Middle frontal gyrus (tissue), 1 donor: ENCODE results near the gene IPO5.

Experiments used
- DNase-seq: peaks from one replicate; pipeline ENCODE4 v3.0.0-alpha.2; 2015; ENCODE audit warnings: low spot score; ENCODE audit errors: extremely low spot score

IPO5 gene

GRCh38 chr13:98055623-98056022 is 102.1 kb downstream of the IPO5 start:
- no peak for DNase-seq

DNA sequence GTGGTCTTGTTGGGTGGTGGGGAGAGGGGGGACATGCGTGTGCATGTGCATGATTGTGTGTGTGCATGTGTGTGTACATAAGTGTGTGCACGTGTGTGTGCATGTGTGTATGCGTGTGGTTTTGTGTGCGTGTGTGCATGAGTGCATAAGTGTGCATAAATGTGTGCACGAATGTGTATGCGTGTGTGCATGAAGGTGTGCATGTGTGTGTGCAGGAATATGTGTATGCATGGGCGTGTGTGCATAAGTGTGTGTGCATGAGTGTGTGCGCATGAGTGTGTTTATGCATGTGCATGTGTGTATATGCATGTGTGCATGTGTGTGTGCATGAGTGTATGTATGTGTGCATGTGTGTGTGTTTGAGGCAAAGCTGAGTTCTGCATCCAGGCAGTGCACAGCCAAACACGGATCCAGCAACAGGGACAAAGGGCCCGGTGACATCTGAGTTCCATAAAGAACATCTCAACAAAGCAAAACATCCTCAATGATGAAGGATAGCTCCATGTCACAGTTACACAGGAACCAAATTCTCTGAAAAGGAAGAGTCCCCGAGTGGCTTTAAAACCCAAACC is 103.5 kb downstream of the IPO5 start:
- no peak for DNase-seq

- no peak for DNase-seq
These were observed 105.8 kb downstream of the IPO5 start for GRCh38 chr13:98059276-98059675.

GRCh38 chr13:98060282-98060681 is 106.8 kb downstream of the IPO5 start:
- DNase-seq: no peak

GRCh38 chr13:98065468-98065867 is 112.0 kb downstream of the IPO5 start:
- DNase-seq: no peak

GRCh38 chr13:98066636-98067035 is 113.2 kb downstream of the IPO5 start:
- no peak for DNase-seq

DNA sequence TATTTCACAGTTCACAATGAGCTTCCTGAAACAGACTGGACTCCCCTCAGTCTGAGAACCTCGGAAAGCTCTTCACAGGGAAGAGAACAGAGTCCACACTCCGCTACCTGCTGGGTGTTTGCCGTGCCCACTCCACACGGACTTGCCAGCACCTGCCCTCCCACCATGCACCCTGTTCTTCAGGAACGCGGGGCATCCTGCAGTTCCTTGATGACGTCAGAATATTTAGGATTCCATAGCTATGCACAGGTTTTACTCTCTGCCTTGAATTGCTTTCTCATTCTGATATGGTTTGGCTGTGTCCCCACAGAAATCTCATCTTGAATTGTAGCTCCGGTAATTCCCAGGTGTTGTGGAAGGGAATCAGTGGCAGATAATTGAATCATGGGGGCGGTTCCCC is 115.0 kb downstream of the IPO5 start:
- DNase-seq: no peak

- DNase-seq: no peak
These were observed 116.5 kb downstream of the IPO5 start for GRCh38 chr13:98069985-98070384.

- DNase-seq: no peak
These were observed 117.8 kb downstream of the IPO5 start for GRCh38 chr13:98071316-98071715.

DNA sequence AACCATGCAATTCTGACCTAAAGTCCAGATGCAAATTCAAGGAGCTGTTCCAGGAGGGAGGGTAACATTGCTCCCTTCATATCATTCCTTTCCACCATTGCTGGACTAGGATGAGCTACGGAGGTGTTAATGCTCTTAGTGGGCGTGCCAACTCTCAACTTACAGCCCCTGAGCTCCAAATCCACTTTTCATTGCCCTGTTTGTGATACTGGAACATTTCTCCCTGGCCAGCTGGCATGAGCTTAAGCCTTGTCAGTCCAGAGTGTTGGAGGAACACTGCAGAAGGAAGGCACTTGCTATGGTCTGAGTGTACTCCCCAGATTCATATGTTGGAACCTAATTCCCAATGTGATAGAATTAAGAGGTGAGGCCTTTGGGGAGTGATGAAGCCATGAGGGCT is 119.0 kb downstream of the IPO5 start:
- DNase-seq: no peak
